HuH-7.5 (cell line): ENCODE measurements around the gene PTBP1.
"Not testable (repeated sequence)": the region's sequence is repeated elsewhere in the genome, so short reads cannot be mapped to it uniquely, and the experiment has no call there.

ENCODE experiments used
- DNase-seq: peaks from one replicate; pipeline ENCODE4 v3.0.0; 2011; ENCODE audit warnings: low spot score

PTBP1 gene

GRCh38 chr19:829129-829758 lies 32.0 kb downstream of the PTBP1 start:
- no peak for DNase-seq

GRCh38 chr19:831407-832369 lies 34.4 kb downstream of the PTBP1 start:
- no peak for DNase-seq

GRCh38 chr19:834216-834615 lies 37.0 kb downstream of the PTBP1 start:
- DNase-seq = no peak

GRCh38 chr19:835210-835810 lies 38.1 kb downstream of the PTBP1 start:
- no peak for DNase-seq

DNA sequence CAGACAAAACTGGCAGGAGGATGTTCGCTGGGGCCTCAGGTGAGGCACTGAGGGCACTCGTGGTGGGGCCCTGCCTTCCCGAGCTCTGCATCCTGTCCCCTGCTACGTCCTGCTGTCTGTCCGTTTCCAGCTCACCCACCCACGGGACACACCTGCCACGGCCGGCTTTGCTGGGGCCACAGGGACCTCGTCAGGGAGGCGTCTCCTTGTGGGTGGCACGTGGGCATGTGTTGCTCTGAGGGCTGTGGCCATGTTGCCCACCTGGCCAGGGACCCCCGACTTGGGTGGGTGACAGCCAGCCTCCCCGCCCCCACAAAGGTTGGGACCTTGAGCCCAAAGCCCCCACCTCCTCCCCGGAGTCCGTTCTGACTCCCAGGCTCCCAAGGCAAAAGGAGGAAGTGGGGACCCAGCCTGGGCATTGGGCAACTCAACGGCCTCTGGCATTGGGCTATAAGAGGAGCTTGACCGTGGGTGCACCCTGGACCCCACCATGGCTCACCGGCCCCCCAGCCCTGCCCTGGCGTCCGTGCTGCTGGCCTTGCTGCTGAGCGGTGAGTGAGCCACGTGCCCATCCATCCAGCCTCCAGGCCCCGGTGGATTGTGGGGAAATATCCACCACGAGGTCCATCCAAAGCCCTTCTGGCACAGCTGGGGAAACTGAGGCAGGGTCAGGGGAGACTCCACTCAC lies 43.4 kb downstream of the PTBP1 start, which contains the start of gene PRTN3:
Gene PRTN3 (plus strand): TSS at position 481 of the 688 bp plus-strand sequence. CDS start 10 bp downstream, at position 491.
- DNase-seq = no peak

DNA sequence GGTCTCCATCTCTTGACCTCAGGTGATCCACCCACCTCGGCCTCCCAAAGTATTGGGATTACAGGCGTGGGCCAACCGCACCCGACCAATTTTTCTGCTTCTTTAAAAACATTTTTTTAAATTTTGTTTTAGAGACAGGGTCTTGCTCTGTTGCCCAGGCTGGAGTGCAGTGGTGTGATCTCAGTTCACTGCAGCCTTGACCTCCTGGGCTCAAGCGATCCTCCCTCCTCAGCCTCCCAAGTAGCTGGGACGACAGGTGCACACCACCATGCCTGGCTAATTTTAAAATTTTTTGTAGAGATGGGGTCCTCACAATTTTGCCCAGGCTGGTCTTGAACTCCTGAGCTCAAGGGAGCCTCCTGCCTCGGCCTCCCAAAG lies 45.5 kb downstream of the PTBP1 start:
- DNase-seq = not testable (repeated sequence)

DNA sequence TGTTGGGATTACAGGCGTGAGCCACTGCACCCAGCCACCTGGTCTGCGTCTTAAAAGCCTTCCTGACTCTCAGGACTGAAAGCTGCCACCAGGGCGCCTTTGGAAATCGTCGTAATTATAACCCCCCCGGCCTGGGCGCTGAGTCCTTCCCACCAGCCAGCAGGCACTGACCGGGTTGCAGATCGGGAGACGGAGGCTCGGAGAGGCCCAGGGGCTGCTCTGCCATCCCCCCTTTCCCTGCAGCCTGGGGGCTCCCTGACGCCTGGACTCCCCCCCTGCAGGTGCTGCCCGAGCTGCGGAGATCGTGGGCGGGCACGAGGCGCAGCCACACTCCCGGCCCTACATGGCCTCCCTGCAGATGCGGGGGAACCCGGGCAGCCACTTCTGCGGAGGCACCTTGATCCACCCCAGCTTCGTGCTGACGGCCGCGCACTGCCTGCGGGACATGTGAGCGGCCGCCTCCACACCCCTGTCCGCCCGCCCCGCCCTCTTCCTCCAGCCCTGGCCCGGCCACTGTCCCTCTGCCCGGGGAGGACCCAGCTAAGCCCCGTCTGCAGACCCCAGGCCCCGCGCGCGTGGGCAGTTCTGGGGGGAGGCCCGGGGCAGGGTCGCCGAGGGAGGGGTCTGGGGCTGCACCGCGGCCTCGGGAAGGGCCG lies 46.1 kb downstream of the PTBP1 start:
- no peak for DNase-seq

DNA sequence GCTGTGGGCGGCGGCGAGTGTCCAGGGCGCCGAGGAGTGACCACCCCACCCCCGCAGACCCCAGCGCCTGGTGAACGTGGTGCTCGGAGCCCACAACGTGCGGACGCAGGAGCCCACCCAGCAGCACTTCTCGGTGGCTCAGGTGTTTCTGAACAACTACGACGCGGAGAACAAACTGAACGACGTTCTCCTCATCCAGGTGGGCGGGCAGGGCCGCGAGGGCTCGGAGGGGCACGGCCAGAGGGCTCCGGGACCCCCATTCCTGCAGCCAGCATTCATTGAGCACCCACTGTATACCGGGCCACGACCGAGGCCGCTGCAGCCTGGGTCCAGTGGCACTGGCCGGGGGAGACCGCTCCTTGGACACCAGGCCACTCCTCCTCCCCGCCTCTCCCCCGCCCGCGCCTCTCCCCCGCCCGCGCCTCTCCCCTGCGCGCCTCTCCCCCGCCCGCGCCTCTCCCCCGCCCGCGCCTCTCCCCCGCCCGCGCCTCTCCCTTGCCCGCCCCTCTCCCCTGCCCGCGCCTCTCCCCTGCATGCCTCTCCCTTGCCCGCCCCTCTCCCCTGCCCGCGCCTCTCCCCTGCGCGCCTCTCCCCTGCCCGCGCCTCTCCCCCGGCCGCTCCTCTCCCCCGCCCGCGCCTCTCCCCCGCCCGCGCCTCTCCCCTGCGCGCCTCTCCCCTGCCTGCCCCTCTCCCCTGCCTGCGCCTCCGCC lies 46.7 kb downstream of the PTBP1 start:
- DNase-seq = no peak

- no peak for DNase-seq
Measured at GRCh38 chr19:844546-844971, 47.3 kb downstream of the PTBP1 start.

- no peak for DNase-seq
Measured at GRCh38 chr19:845707-846521, 48.7 kb downstream of the PTBP1 start.

- no peak for DNase-seq
Measured at GRCh38 chr19:848386-848921, 51.2 kb downstream of the PTBP1 start.

GRCh38 chr19:849195-849594 lies 51.9 kb downstream of the PTBP1 start:
- not testable (repeated sequence) for DNase-seq

DNA sequence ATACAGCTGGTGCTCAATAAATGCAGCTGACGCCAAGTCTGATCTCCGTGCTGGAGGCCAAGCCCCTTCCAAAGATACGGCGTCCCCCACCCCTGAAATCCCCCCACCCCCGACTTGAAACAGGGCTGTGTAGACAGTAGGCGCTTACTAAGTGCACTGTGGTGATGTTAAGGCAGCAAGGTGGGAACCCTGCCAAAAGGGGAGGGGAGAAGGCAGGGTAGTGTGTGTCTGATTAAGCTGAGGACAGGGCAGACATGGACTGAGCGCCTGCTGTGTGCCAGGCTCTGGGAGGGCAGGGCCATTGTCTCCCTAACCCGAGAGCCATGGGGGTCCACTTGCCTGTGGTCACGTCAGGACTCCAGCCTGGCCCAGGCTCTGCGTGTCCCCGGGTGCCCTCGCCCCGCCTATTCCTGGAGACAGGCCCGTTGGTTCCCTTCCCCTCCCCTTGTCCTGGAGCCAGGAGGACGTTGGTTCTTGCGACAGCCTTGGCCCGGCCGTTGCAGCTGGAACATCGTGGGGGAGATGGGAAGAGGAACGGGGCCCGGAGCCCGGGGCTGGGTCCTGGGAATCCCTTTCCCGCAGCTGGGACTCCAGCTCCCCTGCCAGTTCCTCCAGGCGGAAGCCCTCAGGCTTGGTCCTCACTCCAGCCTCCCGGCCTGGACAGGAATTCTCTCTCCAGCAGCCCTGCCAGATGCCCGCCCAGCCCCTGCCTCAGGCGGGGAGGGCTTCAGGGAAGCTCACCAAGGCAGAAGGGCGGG lies 53.1 kb downstream of the PTBP1 start:
- DNase-seq = peak; percentile 80

DNA sequence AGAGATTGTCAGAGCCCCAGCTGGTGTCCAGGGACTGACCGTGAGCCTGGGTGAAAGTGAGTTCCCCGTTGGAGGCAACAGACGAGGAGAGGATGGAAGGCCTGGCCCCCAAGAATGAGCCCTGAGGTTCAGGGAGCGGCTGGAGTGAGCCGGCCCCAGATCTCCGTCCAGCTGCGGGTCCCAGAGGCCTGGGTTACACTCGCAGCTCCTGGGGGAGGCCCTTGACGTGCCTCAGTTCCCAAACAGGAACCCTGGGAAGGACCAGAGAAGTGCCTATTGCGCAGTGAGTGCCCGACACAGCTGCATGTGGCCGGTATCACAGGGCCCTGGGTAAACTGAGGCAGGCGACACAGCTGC lies 53.7 kb downstream of the PTBP1 start:
- no peak for DNase-seq

GRCh38 chr19:852136-853013 lies 55.1 kb downstream of the PTBP1 start, which contains the start of gene ELANE:
Gene ELANE, plus strand, starts transcription at chr19:852303. Its CDS starts 26 bp downstream, at chr19:852329.
- DNase-seq = no peak

- no peak for DNase-seq
Measured at GRCh38 chr19:853014-853585, 55.8 kb downstream of the PTBP1 start.

GRCh38 chr19:853614-854220 lies 56.5 kb downstream of the PTBP1 start:
- not testable (repeated sequence) for DNase-seq
